Fibroblast of gingiva (primary cell): ENCODE data around the gene PPP1R2B.

Experiments used
- DNase-seq: peaks from one replicate; pipeline ENCODE4 v3.0.0-alpha.2; 2011; ENCODE audit warnings: low read depth

Gene PPP1R2B

GRCh38 chr5:156879665-156880285 is 29.7 kb downstream of the PPP1R2B start:
- no peak for DNase-seq

- DNase-seq: no peak
These were observed 33.3 kb downstream of the PPP1R2B start for GRCh38 chr5:156883316-156883875.

GRCh38 chr5:156888520-156888919 is 38.4 kb downstream of the PPP1R2B start:
- DNase-seq: no peak

DNA sequence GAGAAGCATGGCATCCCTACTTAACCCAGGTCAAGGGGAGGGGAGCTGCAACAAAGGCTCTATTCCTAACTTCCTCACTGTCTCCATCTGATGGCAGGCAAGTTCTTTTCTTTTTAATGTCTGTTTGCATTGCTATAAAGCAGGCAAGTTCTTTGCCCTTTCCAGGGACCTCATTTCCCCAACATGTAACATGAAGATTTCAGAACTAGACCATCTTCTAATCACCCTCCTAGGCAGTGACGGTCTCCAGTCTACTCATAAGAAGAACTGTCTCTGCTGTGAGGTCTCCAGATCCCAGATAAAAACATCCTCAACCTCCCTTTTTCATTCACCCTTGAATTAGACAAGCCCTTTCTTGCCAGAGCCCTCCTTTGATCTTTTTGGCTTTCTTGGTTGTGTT is 42.1 kb downstream of the PPP1R2B start:
- no peak for DNase-seq

DNA sequence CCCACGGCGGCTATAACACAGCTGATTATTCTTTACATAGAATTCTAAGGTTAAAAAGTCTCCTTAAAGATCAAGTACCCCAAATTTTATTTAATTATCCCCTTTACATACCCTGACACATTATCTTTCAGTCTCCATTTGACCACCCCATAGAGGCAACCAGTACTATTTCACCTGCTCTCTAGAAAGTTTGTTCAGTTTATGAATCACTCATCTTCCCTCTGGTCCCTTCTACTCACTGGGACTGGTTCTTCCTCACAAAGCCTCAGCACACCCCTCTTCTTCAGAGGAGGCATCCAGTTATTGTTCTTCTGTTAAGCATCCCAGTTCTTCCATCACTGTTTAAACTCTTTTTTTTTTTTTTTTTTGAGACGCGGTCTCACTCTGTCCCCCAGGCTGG is 42.8 kb downstream of the PPP1R2B start:
- no peak for DNase-seq

DNA sequence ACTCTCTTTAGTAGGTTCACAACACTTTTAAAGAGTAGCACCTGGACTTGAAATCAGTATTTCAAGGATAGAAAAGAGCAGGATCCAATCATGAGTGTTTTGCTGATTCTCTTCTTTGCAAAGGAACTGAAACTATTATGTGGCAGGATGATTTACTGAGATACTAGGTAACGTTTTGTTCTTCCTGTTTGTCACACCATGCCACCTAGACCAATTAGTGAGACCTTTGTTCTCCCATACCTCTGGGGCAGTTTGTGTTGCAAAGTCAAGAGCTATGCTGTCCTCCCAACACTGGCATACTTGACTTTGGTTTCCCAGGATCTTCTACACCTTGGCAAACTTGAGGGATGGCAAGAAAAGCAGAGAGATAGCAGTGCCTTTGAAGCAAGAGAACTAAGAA is 43.4 kb downstream of the PPP1R2B start:
- no peak for DNase-seq

DNA sequence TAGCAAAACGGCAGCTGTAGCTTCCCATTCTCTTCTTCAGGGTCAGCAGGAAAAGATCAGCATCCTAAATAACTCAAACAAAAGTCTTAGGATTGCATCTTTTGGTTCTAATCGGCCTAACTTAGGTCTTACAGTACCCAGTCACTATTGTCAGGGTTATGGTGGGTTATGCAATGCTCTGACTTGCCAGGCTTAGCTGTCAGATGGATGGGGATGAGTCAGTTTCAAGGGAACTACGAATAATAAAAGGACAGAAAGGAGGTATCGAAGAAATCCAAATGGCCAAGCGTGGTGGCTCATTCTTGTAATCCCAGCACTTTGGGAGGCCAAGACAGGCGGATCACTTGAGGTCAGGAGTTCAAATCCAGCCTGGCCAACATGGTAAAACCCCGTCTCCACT is 46.5 kb downstream of the PPP1R2B start:
- no peak for DNase-seq
